ENCODE measurements around the gene AP1G2. TPM values are rescaled to one million over a fixed set of nuclear protein-coding genes. Genes with fewer than 3 reads are reported as not detected.
A peak's percentile ranks its signal among the peaks of the same experiment; 100 is the strongest.

Gene AP1G2
- total and polyA plus RNA-seq, 8 donors, result 39.1 to 531 (median 189) TPM

DNA sequence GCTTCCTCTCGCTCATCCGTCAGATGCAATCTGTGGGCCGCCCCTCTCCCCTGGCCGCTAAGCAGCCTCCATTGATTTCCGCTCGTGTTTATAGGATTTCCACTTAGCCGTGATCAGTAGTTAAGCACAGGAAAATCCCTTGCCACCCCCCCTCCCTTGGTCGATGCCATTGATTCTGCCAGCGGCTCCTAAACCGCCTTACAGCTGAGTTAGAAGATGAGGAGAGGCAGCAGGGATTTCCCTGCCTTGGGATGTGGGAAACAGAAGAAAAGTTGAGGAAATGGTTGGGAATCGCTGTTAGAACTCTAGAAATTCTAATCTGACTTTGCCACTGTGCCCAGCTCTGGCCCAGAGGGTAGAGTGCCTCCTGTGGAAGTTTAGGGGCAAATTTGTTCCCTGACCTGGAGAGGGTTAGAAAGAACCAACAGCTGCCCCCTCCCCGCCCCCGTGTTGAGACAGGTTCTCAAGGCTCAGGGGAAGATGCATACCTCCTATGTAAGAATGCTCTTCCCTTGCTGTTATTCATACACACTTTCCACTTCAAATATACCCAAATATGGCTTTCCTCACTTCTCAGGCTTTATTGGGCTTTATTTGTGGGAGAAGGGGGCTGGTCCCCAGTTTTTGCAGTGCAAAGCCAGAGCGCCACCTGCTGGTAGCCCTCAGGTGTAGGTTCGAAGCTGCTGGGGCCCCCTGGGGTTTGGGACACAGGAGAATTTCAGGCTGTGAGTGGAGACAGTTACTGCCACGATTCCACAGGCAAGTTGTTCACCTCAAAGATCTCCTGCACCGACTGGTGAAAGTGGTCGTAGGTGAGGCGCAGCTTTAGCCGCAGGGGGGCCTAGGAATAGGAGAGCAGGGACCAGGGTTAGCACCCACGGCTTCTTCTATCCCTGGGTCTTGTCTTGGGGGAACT lies 8.3 kb downstream of the AP1G2 start:
- intact Hi-C loops (cut with DNase I; ENCODE audit: low total_unique reads), result no loop called here
- peaks cover 41 to 60% (median 54%) of the 10 kb centered on the region in 4 donors for H3K36me3 ChIP-seq

DNA sequence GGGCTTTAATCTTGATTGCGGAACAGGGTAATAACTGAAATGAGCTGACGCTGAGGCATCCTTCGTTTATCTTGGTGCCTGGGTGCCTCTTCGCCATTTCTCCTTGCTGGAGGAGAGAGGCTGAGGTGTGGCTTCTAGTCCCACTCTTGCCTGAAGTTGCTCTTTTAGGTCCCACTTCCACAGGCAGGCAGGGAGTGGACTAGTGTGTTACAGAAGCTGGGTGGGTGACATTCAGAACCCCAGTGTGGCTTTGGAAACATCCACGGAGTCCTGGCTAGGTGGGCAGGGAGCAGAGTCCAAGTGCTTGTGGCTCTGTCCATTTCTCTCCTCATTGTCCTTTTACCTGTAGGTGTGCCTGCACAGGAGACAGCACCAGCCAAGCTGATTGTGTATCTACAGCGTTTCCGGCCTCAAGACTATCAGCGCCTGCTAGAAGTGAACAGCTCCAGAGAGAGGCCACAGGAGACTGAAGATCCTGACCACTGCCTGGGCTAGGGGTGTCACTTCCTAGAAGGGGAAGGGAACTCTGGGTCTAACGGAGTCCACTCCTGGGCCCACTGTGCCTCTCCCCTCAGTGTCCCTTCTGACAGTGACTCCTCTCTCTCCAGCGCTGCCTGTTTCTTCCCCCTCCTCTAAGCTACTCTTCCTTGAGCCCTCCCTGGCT lies 9.1 kb downstream of the AP1G2 start:
- Histone ChIP-seq H3K36me3 (peaks cover 34 to 52% (median 48%) of the 10 kb centered on the region in 4 donors), H3K27ac (peak overlapping the region in 1 of 5 donors; percentile 8), H3K4me3 (no peak overlapping the region), H3K9me3 (no peaks in the 10 kb centered on the region), H3K4me1 (peaks cover 18 to 50% (median 36%) of the 10 kb centered on the region in 4 donors), H3K27me3 (no peaks in the 10 kb centered on the region)
- no peak for TF ChIP-seq POLR2A (IDR thresholded peaks at IDR 0.05)
- no peak for TF ChIP-seq POLR2AphosphoS5 (IDR thresholded peaks at IDR 0.05)
- TF ChIP-seq EP300 (IDR thresholded peaks at IDR 0.05), result no peak
- TF ChIP-seq, protein P1, sequence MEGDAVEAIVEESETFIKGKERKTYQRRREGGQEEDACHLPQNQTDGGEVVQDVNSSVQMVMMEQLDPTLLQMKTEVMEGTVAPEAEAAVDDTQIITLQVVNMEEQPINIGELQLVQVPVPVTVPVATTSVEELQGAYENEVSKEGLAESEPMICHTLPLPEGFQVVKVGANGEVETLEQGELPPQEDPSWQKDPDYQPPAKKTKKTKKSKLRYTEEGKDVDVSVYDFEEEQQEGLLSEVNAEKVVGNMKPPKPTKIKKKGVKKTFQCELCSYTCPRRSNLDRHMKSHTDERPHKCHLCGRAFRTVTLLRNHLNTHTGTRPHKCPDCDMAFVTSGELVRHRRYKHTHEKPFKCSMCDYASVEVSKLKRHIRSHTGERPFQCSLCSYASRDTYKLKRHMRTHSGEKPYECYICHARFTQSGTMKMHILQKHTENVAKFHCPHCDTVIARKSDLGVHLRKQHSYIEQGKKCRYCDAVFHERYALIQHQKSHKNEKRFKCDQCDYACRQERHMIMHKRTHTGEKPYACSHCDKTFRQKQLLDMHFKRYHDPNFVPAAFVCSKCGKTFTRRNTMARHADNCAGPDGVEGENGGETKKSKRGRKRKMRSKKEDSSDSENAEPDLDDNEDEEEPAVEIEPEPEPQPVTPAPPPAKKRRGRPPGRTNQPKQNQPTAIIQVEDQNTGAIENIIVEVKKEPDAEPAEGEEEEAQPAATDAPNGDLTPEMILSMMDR (IDR thresholded peaks at IDR 0.05), result no peak
- intact Hi-C loops (cut with DNase I; ENCODE audit: low total_unique reads), result no loop called here
- DNase-seq, result no peak
- WGBS, 5 donors, result 55 to 75% (median 69%) methylated on average over 10 of the region's 10 CpGs

More for the DNA sequence above, 8.3 kb downstream of the AP1G2 start:
- Histone ChIP-seq H3K9me3 (no peaks in the 10 kb centered on the region), H3K4me3 (no peak overlapping the region), H3K4me1 (peaks cover 18 to 54% (median 40%) of the 10 kb centered on the region in 4 donors), H3K27me3 (no peaks in the 10 kb centered on the region), H3K27ac (peak overlapping the region in 1 of 5 donors; percentile 8)
- TF ChIP-seq EP300 (IDR thresholded peaks at IDR 0.05) (no peak), POLR2A (IDR thresholded peaks at IDR 0.05) (no peak), POLR2AphosphoS5 (IDR thresholded peaks at IDR 0.05) (no peak)
- TF ChIP-seq, protein P1 (IDR thresholded peaks at IDR 0.05), result peak in 5 of 7 experiments; percentile 34 to 85 (median 76)
- 67 to 76% (median 69%) methylated on average over 21 of the region's 21 CpGs for WGBS, 5 donors
- peak; percentile 59 to 79 for DNase-seq

DNA sequence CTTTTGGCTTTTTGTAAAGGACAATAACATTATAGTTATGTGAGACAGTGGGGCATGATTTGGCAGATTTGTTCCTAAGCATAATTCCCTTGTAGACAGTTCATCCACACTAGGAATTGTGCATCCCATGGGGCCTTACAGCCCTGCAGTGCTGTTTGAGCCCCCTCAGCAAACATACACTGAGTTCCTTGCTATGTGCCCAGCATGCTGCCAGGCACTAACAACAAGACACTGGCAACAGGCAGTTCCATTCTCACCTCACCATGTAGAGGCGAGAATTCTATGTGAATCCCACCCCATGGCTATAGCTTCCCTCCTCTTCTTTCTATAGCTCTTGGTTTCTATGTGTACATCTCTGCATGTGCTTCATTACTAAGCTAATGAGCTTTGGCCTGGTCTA lies 9.6 kb downstream of the AP1G2 start:
- peaks cover 18 to 45% (median 34%) of the 10 kb centered on the region in 4 donors for H3K4me1 ChIP-seq
- no peak for DNase-seq
- no peaks in the 10 kb centered on the region for H3K27me3 ChIP-seq
- H3K9me3 ChIP-seq, result no peaks in the 10 kb centered on the region
- TF ChIP-seq EP300 (IDR thresholded peaks at IDR 0.05) (no peak), POLR2A (IDR thresholded peaks at IDR 0.05) (no peak), POLR2AphosphoS5 (IDR thresholded peaks at IDR 0.05) (no peak)
- TF ChIP-seq, protein P1 (IDR thresholded peaks at IDR 0.05), result no peak
- no peak overlapping the region for H3K4me3 ChIP-seq
- intact Hi-C loops (cut with DNase I; ENCODE audit: low total_unique reads), result no loop called here
- H3K36me3 ChIP-seq, result peaks cover 29 to 47% (median 45%) of the 10 kb centered on the region in 4 donors
- WGBS, 5 donors, result 76 to 93% (median 88%) methylated on average over 1 of the region's 1 CpG
- peak overlapping the region in 3 of 5 donors; percentile 95 to 99 (median 98) for H3K27ac ChIP-seq

DNA sequence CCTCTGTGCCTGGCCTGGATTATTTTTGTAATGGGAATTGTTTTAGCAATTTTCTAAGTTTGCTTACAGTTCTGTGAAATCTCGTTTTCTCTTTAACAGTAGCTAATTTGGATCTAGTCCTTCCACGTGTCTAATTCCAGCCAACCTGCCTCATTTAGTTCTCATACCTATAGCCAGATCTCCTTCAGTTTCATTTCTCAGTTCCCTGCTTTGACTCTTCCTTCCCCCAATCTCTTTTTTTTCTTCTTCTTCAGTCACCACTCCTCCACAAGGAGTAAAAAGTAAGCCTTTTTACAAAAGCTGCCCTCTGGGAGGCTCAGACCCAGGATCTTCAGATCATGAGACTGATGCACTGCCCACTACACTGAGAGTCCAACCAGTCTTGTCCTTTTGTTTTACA lies 10.1 kb downstream of the AP1G2 start:
- Histone ChIP-seq H3K27me3 (no peaks in the 10 kb centered on the region), H3K27ac (peak overlapping the region in 4 of 5 donors; percentile 95 to 99 (median 97)), H3K4me1 (peaks cover 18 to 41% (median 33%) of the 10 kb centered on the region in 4 donors), H3K36me3 (peaks cover 29 to 46% (median 44%) of the 10 kb centered on the region in 4 donors), H3K9me3 (no peaks in the 10 kb centered on the region), H3K4me3 (peak overlapping the region in 3 of 4 donors; percentile 59 to 92 (median 86))
- DNase-seq, result no peak
- intact Hi-C loops (cut with DNase I; ENCODE audit: low total_unique reads), result no loop called here
- WGBS, 5 donors, result 23 to 40% (median 26%) methylated on average over 2 of the region's 2 CpGs
- TF ChIP-seq EP300 (IDR thresholded peaks at IDR 0.05) (no peak), POLR2A (IDR thresholded peaks at IDR 0.05) (no peak), POLR2AphosphoS5 (IDR thresholded peaks at IDR 0.05) (no peak)
- TF ChIP-seq, protein P1 (IDR thresholded peaks at IDR 0.05), result no peak
